Panc1 (cell line): ENCODE results near the gene ASB4.

Source experiments
- POLR2AphosphoS5 ChIP-seq: IDR thresholded peaks from 2 replicates; pipeline ENCODE4 v1.6.1; 2012; ENCODE audit warnings: mild to moderate bottlenecking, low read depth, low read length, moderate library complexity
- SIN3A ChIP-seq: IDR thresholded peaks from 2 replicates; pipeline ENCODE4 v1.6.1; 2012; ENCODE audit warnings: low read depth, mild to moderate bottlenecking, low read length, moderate library complexity, borderline replicate concordance; ENCODE audit not compliant: insufficient read depth
- TCF7L2 ChIP-seq: IDR thresholded peaks from 2 replicates; pipeline ENCODE4 v1.6.1; 2011; ENCODE audit warnings: mild to moderate bottlenecking, low read depth, low read length, inconsistent platforms
- TF ChIP-seq, protein P1 (sequence below): fragments of 450-650 bp; IDR thresholded peaks from 2 replicates; pipeline ENCODE4 v1.5.1; 2017; ENCODE audit warnings: mild to moderate bottlenecking
- TF ChIP-seq, protein P2 (sequence below), 2 experiments: IDR thresholded peaks; 2 replicates each; pipeline ENCODE4 v1.6.1; 2011 to 2012; ENCODE audit warnings: low read depth in 2 of 2, control low read depth in 1 of 2, low read length in 1 of 2, mild to moderate bottlenecking in 1 of 2, moderate library complexity in 1 of 2; ENCODE audit not compliant: insufficient read depth in 1 of 2

DNA sequence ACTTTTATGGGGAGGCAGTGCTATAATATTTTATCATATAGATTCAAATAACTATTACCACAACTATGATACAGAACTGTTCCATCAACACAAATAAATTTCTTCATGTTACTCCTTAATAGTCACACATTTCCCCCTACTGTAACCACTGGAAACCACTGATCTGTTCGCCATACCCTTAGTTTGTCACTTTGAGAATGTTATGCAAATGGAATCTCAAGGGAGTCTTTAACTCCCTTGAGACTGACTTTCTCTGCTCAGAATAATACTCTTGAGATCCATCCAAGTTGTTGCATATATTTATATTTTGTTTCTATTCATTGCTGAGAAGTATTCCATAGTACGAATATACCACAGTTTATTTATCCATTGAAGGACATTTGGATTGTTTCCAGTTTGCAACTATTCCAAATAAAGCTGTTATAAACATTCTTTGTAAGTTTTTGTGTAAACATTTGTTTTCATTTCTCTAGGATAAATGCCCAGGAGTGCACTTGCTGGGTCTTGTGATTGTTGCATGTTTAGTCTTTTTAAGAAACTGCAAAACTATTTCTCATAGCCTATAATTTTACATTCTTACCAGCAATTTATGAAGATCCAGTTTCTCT lies 31.2 kb upstream of the ASB4 start:
- TF ChIP-seq, protein P1, sequence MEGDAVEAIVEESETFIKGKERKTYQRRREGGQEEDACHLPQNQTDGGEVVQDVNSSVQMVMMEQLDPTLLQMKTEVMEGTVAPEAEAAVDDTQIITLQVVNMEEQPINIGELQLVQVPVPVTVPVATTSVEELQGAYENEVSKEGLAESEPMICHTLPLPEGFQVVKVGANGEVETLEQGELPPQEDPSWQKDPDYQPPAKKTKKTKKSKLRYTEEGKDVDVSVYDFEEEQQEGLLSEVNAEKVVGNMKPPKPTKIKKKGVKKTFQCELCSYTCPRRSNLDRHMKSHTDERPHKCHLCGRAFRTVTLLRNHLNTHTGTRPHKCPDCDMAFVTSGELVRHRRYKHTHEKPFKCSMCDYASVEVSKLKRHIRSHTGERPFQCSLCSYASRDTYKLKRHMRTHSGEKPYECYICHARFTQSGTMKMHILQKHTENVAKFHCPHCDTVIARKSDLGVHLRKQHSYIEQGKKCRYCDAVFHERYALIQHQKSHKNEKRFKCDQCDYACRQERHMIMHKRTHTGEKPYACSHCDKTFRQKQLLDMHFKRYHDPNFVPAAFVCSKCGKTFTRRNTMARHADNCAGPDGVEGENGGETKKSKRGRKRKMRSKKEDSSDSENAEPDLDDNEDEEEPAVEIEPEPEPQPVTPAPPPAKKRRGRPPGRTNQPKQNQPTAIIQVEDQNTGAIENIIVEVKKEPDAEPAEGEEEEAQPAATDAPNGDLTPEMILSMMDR: no peak
- TF ChIP-seq, protein P2, sequence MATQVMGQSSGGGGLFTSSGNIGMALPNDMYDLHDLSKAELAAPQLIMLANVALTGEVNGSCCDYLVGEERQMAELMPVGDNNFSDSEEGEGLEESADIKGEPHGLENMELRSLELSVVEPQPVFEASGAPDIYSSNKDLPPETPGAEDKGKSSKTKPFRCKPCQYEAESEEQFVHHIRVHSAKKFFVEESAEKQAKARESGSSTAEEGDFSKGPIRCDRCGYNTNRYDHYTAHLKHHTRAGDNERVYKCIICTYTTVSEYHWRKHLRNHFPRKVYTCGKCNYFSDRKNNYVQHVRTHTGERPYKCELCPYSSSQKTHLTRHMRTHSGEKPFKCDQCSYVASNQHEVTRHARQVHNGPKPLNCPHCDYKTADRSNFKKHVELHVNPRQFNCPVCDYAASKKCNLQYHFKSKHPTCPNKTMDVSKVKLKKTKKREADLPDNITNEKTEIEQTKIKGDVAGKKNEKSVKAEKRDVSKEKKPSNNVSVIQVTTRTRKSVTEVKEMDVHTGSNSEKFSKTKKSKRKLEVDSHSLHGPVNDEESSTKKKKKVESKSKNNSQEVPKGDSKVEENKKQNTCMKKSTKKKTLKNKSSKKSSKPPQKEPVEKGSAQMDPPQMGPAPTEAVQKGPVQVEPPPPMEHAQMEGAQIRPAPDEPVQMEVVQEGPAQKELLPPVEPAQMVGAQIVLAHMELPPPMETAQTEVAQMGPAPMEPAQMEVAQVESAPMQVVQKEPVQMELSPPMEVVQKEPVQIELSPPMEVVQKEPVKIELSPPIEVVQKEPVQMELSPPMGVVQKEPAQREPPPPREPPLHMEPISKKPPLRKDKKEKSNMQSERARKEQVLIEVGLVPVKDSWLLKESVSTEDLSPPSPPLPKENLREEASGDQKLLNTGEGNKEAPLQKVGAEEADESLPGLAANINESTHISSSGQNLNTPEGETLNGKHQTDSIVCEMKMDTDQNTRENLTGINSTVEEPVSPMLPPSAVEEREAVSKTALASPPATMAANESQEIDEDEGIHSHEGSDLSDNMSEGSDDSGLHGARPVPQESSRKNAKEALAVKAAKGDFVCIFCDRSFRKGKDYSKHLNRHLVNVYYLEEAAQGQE (IDR thresholded peaks at IDR 0.05; ENCODE audit: insufficient read depth in 1 of 2, low read depth in 2 of 2, low read length in 1 of 2): no peak
- no peak for TF ChIP-seq POLR2AphosphoS5
- no peak for TF ChIP-seq TCF7L2
- no peak for TF ChIP-seq SIN3A
